ENCODE data around the gene ARHGAP21. TPM values are rescaled to one million over a fixed set of nuclear protein-coding genes. Genes with fewer than 3 reads are reported as not detected.

The ARHGAP21 gene
- total and polyA plus RNA-seq, 2 experiments from 2014 or later = 24.0 to 88.2 TPM

DNA sequence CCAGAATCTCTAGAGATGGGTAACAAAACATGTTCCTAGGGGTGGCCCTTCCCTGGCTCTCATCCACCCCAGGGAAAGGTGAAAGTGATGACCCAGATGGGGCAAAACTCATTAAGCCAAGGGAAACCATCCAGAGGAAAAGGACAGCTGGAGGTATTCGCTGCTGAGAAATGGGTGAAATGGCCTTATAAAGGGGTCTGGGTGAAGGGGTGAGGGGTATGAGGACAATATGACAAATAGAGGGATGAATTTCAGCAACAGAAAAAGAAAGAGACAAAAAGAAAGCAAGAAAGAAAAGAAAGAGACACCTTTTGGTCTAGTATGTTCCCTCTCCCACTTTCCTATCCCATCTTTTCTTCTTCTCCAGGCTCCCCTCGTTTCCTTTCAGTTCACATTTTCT, 26.6 kb downstream of the ARHGAP21 start:
- DNase-seq (ENCODE audit: low read depth in 1 of 2, low spot score in 1 of 2) = no peak
- H3K36me3 ChIP-seq = no peaks in the 10 kb centered on the region
- no peak overlapping the region for H3K27ac ChIP-seq
- no peaks in the 10 kb centered on the region for H3K27me3 ChIP-seq
- TF ChIP-seq, protein P1, sequence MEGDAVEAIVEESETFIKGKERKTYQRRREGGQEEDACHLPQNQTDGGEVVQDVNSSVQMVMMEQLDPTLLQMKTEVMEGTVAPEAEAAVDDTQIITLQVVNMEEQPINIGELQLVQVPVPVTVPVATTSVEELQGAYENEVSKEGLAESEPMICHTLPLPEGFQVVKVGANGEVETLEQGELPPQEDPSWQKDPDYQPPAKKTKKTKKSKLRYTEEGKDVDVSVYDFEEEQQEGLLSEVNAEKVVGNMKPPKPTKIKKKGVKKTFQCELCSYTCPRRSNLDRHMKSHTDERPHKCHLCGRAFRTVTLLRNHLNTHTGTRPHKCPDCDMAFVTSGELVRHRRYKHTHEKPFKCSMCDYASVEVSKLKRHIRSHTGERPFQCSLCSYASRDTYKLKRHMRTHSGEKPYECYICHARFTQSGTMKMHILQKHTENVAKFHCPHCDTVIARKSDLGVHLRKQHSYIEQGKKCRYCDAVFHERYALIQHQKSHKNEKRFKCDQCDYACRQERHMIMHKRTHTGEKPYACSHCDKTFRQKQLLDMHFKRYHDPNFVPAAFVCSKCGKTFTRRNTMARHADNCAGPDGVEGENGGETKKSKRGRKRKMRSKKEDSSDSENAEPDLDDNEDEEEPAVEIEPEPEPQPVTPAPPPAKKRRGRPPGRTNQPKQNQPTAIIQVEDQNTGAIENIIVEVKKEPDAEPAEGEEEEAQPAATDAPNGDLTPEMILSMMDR (IDR thresholded peaks at IDR 0.05; ENCODE audit: low read depth, low read length) = no peak
- no peak overlapping the region for H3K4me3 ChIP-seq
- H3K4me1 ChIP-seq (ENCODE audit: low read depth) = peaks cover 21% of the 10 kb centered on the region
- no peaks in the 10 kb centered on the region for H3K9me3 ChIP-seq (ENCODE audit: low read depth)

DNA sequence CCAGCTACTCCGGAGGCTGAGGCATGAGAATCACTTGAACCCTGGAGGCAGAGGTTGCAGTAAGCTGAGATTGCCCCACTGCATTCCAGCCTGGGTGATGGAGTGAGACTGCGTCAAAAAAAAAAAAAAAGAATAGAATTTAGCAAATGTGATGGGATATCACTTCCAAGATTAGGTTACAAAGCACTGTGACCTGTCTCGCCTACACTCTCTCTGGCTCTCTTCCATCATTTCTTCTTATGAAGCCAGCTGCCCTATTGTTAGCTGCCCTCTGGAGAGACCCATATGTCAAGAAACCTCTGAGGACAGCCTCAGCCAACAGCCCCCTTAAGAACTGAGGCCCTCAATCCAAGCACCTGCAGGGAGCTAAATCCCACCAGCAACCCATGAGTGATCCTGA, 28.2 kb downstream of the ARHGAP21 start:
- Histone ChIP-seq H3K4me1 (ENCODE audit: low read depth) (peaks cover 19% of the 10 kb centered on the region), H3K27ac (no peak overlapping the region), H3K9me3 (ENCODE audit: low read depth) (no peaks in the 10 kb centered on the region), H3K36me3 (no peaks in the 10 kb centered on the region), H3K4me3 (no peak overlapping the region), H3K27me3 (no peaks in the 10 kb centered on the region)
- TF ChIP-seq, protein P1 (IDR thresholded peaks at IDR 0.05; ENCODE audit: low read depth, low read length) = no peak
- peak in 1 of 2 donors; percentile 29 for DNase-seq (ENCODE audit: low read depth in 1 of 2, low spot score in 1 of 2)

DNA sequence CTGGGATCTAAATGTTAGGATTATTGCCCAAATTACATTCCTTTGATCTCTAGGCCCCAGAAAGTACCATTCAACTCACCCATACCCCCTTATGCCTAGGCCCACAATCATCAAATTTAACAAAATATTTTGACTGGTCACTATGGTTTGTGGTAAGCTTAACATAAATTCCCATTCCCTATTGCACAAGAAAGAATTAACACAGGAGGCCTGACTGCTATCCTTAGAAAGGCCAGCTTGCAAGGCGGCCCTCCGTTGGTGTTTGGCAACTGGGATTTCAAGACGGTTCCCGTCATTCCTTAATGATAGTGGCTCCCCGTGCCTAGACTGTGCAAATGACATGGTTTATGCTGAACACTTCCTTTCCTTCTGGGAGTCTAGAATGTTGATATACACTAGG, 29.6 kb downstream of the ARHGAP21 start:
- DNase-seq (ENCODE audit: low read depth in 1 of 2, low spot score in 1 of 2) = peak in 1 of 2 donors; percentile 56
- Histone ChIP-seq H3K4me3 (no peak overlapping the region), H3K9me3 (ENCODE audit: low read depth) (no peaks in the 10 kb centered on the region), H3K36me3 (no peaks in the 10 kb centered on the region), H3K27me3 (no peaks in the 10 kb centered on the region), H3K27ac (no peak overlapping the region), H3K4me1 (ENCODE audit: low read depth) (peaks cover 13% of the 10 kb centered on the region)
- TF ChIP-seq, protein P1 (IDR thresholded peaks at IDR 0.05; ENCODE audit: low read depth, low read length) = no peak

DNA sequence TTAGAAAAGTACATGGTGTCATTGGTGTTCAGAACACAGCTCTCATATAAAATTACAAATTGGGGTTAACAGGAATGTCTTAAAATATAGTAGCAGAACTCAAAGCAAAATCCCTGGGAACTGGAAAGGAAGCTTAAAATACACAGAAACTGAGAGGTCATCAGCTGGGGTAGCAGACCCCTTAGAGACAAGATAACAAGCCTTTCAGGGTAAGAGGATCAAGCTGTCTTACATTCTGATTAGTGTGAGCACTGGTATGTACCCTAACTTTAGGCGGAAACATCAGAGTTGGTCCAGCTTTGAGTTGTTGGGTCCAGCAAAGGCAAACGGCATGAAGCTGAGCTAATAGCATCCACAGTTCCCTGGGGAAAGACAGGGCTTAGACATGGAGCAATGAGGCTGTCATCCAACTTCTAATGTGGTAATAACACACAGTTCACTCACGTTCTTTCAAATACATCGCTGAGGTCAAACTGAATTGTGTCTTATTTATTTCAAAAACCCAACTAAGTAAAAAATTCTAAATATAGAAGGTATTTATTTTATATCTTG, 32.6 kb downstream of the ARHGAP21 start:
- H3K9me3 ChIP-seq (ENCODE audit: low read depth) = no peaks in the 10 kb centered on the region
- no peaks in the 10 kb centered on the region for H3K27me3 ChIP-seq
- no peak overlapping the region for H3K27ac ChIP-seq
- H3K36me3 ChIP-seq = no peaks in the 10 kb centered on the region
- no peak overlapping the region for H3K4me3 ChIP-seq
- TF ChIP-seq, protein P1 (IDR thresholded peaks at IDR 0.05; ENCODE audit: low read depth, low read length) = no peak
- peaks cover 7% of the 10 kb centered on the region for H3K4me1 ChIP-seq (ENCODE audit: low read depth)
- peak in 1 of 2 donors; percentile 68 for DNase-seq (ENCODE audit: low read depth in 1 of 2, low spot score in 1 of 2)

DNA sequence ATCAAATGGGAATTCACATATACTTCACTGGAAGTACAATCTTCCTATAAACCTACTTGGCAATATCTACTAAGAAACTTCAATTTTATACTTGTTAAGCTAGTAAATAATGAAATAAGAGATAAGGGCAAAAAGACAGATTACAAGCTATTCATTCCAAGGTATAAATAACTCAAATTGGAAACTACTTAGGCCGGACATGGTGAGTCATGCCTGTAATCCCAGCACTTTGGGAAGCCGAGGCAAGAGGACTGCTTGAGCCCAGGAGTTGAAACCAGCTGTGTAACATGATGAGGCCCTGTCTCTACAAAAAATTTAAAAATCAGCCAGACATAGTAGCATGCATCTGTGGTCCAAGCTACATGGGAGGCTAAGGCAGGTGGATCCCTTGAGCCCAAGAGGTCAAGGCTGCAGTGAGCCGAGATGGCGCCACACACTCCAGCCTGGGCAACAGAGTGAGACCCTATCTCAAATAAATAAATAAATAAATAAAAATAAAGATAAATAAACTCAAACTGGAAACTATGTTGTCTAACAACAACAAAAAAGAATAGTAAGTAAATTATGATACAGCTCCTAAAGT, 37.6 kb downstream of the ARHGAP21 start:
- H3K4me3 ChIP-seq = no peak overlapping the region
- TF ChIP-seq, protein P1 (IDR thresholded peaks at IDR 0.05; ENCODE audit: low read depth, low read length) = no peak
- H3K4me1 ChIP-seq (ENCODE audit: low read depth) = peaks cover 4% of the 10 kb centered on the region
- no peaks in the 10 kb centered on the region for H3K36me3 ChIP-seq
- H3K27me3 ChIP-seq = no peaks in the 10 kb centered on the region
- H3K9me3 ChIP-seq (ENCODE audit: low read depth) = no peaks in the 10 kb centered on the region
- peak in 1 of 2 donors; percentile 66 for DNase-seq (ENCODE audit: low read depth in 1 of 2, low spot score in 1 of 2)
- no peak overlapping the region for H3K27ac ChIP-seq
